Suprapubic skin (tissue), 4 donors: ENCODE results near the gene SFTPA1. TPM values are rescaled to one million over a fixed set of nuclear protein-coding genes. Genes with fewer than 3 reads are reported as not detected.
"Not testable (repeated sequence)": the region's sequence is repeated elsewhere in the genome, so short reads cannot be mapped to it uniquely, and the experiment has no call there.

ENCODE experiments used
- DNase-seq, 2 donors: peaks; one replicate each; pipeline ENCODE4 v3.0.0-alpha.2; 2019; ENCODE audit warnings: low spot score in 2 of 2
- H3K27ac ChIP-seq: fragments of 200-600 bp; sonication (generic); one replicate; pipeline ENCODE4 v1.5.1; 2019
- H3K27me3 ChIP-seq: fragments of 200-600 bp; sonication (generic); one replicate; pipeline ENCODE4 v1.5.1; 2019
- H3K36me3 ChIP-seq: fragments of 200-600 bp; sonication (generic); one replicate; pipeline ENCODE4 v1.5.1; 2019
- H3K4me1 ChIP-seq: fragments of 200-600 bp; sonication (generic); one replicate; pipeline ENCODE4 v1.5.1; 2019
- H3K4me3 ChIP-seq: fragments of 200-600 bp; sonication (generic); one replicate; pipeline ENCODE4 v1.5.1; 2019; ENCODE audit warnings: mild to moderate bottlenecking
- H3K9me3 ChIP-seq: fragments of 200-600 bp; sonication (generic); one replicate; pipeline ENCODE4 v1.5.1; 2019
- EP300 ChIP-seq: sonication (generic); formaldehyde crosslinking; IDR thresholded peaks from one replicate; pipeline ENCODE4 v1.6.1; 2017; ENCODE audit warnings: antibody characterized with exemption
- POLR2A ChIP-seq, 2 donors: fragments of 450-650 bp; IDR thresholded peaks; one replicate each; pipeline ENCODE4 v1.6.1; 2017; ENCODE audit warnings: antibody characterized with exemption in 2 of 2, mild to moderate bottlenecking in 2 of 2, moderate library complexity in 2 of 2
- POLR2AphosphoS5 ChIP-seq, 3 donors: sonication (generic); formaldehyde crosslinking; IDR thresholded peaks; one replicate each; pipeline ENCODE4 v1.6.1; 2017; ENCODE audit warnings: antibody characterized with exemption in 3 of 3
- WGBS: methylation state at CpG from one replicate; pipeline ENCODE4 v1.1.5; 2018; 5-methylcytosine and 5-hydroxymethylcytosine counted together
- total RNA-seq, 4 donors: library from RNA; depleted of rRNA; stranded (reverse); fragments of >200 nt; gene quantifications; one replicate each; pipeline ENCODE4 v1.1.0, GENCODE V29; 2016
- TF ChIP-seq, protein P1 (sequence below), 2 donors: fragments of 200-600 bp in 1 of 2; fragments of 450-650 bp in 1 of 2; sonication (generic) in 1 of 2; IDR thresholded peaks; one replicate each; pipeline ENCODE4 v1.5.1; 2016 to 2019; ENCODE audit warnings: antibody characterized with exemption in 2 of 2, mild to moderate bottlenecking in 1 of 2, moderate library complexity in 1 of 2

The SFTPA1 gene
- total RNA-seq, 4 donors from 2014 or later, result not detected

- TF ChIP-seq EP300, result no peak
- TF ChIP-seq, protein P1, sequence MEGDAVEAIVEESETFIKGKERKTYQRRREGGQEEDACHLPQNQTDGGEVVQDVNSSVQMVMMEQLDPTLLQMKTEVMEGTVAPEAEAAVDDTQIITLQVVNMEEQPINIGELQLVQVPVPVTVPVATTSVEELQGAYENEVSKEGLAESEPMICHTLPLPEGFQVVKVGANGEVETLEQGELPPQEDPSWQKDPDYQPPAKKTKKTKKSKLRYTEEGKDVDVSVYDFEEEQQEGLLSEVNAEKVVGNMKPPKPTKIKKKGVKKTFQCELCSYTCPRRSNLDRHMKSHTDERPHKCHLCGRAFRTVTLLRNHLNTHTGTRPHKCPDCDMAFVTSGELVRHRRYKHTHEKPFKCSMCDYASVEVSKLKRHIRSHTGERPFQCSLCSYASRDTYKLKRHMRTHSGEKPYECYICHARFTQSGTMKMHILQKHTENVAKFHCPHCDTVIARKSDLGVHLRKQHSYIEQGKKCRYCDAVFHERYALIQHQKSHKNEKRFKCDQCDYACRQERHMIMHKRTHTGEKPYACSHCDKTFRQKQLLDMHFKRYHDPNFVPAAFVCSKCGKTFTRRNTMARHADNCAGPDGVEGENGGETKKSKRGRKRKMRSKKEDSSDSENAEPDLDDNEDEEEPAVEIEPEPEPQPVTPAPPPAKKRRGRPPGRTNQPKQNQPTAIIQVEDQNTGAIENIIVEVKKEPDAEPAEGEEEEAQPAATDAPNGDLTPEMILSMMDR (IDR thresholded peaks at IDR 0.05), result no peak
- no peak for TF ChIP-seq POLR2AphosphoS5 (IDR thresholded peaks at IDR 0.05)
- TF ChIP-seq POLR2A (IDR thresholded peaks at IDR 0.05), result no peak
- no peak overlapping the region for H3K4me3 ChIP-seq
- WGBS, result 91% methylated on average over 1 of the region's 1 CpG
These were observed 5.4 kb downstream of the SFTPA1 start for GRCh38 chr10:79616164-79616563.

GRCh38 chr10:79623663-79624062 lies 12.9 kb downstream of the SFTPA1 start:
- not testable (repeated sequence) for H3K27me3 ChIP-seq, H3K4me1 ChIP-seq, H3K27ac ChIP-seq, H3K9me3 ChIP-seq, H3K36me3 ChIP-seq, DNase-seq, H3K4me3 ChIP-seq

More at GRCh38 chr10:79616164-79616563, 5.4 kb downstream of the SFTPA1 start:
- no peak for DNase-seq
- Histone ChIP-seq H3K27ac (no peak overlapping the region), H3K9me3 (peaks cover 8% of the 10 kb centered on the region), H3K4me1 (no peaks in the 10 kb centered on the region), H3K36me3 (no peaks in the 10 kb centered on the region), H3K27me3 (no peaks in the 10 kb centered on the region)

GRCh38 chr10:79627075-79627474 lies 16.3 kb downstream of the SFTPA1 start:
- H3K4me3 ChIP-seq, result no peak overlapping the region
- no peaks in the 10 kb centered on the region for H3K36me3 ChIP-seq
- H3K27me3 ChIP-seq, result no peaks in the 10 kb centered on the region
- DNase-seq, result no peak
- TF ChIP-seq POLR2AphosphoS5 (IDR thresholded peaks at IDR 0.05), result no peak
- TF ChIP-seq, protein P1 (IDR thresholded peaks at IDR 0.05), result no peak
- no peak for TF ChIP-seq POLR2A (IDR thresholded peaks at IDR 0.05)
- no peak for TF ChIP-seq EP300
- WGBS, result 87% methylated on average over 2 of the region's 2 CpGs
- H3K27ac ChIP-seq, result no peak overlapping the region
- H3K9me3 ChIP-seq, result peaks cover 7% of the 10 kb centered on the region
- no peaks in the 10 kb centered on the region for H3K4me1 ChIP-seq

- 96% methylated on average over 4 of the region's 4 CpGs for WGBS
- TF ChIP-seq, protein P1 (IDR thresholded peaks at IDR 0.05), result no peak
- no peak for TF ChIP-seq EP300
- no peak for TF ChIP-seq POLR2A (IDR thresholded peaks at IDR 0.05)
- TF ChIP-seq POLR2AphosphoS5 (IDR thresholded peaks at IDR 0.05), result no peak
- no peaks in the 10 kb centered on the region for H3K27me3 ChIP-seq
- no peaks in the 10 kb centered on the region for H3K4me1 ChIP-seq
- H3K36me3 ChIP-seq, result no peaks in the 10 kb centered on the region
- H3K27ac ChIP-seq, result no peak overlapping the region
- DNase-seq, result no peak
- H3K4me3 ChIP-seq, result no peak overlapping the region
- peaks cover 7% of the 10 kb centered on the region for H3K9me3 ChIP-seq
These were observed 17.3 kb downstream of the SFTPA1 start for GRCh38 chr10:79628083-79628482.

DNA sequence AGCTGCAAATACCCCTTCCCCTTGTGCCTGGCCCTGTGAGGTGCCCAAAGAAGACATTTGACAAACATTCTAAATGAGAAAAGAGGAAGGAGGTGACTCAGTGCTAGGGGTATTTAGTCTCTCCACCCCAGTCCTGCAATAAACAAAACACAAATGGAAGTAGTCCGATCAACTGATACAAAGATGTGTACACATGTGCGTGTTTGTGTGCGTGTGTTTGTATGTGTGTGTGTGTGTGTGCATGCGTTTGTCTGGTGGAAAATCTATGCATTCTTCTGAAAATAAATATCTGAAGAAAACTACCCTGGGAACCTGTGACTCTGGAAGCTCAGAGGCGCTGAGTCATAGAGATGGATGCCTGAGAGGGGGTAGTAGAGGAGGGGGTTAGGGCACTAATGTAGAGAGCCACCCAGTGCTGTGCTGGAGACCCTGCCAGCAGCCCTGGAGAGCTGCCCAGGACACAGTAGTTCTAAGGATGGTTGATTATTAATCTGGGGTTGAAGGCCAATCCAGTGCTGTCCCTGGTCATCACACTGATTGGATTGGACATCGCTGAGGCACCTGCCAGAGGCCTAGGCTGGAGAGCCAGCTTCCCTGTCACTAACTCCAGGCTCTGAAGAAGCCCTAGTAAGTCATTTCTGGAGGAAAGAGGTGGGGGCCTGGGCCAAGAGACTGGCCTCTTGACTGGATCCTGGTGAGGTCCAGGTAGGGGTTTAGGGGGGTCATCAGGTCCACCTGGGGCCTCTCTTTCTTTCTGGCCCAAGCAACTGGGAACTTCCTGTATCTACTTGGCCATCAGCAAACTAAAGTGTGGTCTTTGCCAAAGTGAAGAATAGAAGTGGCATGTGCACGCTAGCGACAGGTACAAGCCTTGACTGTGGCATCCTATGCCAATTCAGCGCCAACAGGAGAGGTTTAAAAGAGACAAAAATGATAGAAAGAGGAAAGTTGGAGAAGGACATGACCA lies 18.5 kb downstream of the SFTPA1 start:
- Histone ChIP-seq H3K36me3 (no peaks in the 10 kb centered on the region), H3K27ac (no peak overlapping the region), H3K9me3 (peaks cover 7% of the 10 kb centered on the region), H3K4me3 (no peak overlapping the region), H3K4me1 (no peaks in the 10 kb centered on the region), H3K27me3 (no peaks in the 10 kb centered on the region)
- no peak for TF ChIP-seq POLR2A (IDR thresholded peaks at IDR 0.05)
- TF ChIP-seq EP300, result no peak
- no peak for TF ChIP-seq POLR2AphosphoS5 (IDR thresholded peaks at IDR 0.05)
- TF ChIP-seq, protein P1 (IDR thresholded peaks at IDR 0.05), result no peak
- no peak for DNase-seq
- WGBS, result 95% methylated on average over 7 of the region's 9 CpGs
